RWPE1 (cell line): ENCODE data around the gene FFAR3.

ENCODE experiments used
- CTCF ChIA-PET: fragments of 350-600 bp; sonication (Branson Sonifier 250); formaldehyde crosslinking; extraction: SDS; loops from one replicate; lab custom pipeline; 2021; lab: Yijun Ruan, JAX
- POLR2A ChIA-PET: fragments of 400-600 bp; formaldehyde crosslinking; extraction: SDS; loops from one replicate; lab custom pipeline; 2020; ENCODE audit warnings: antibody characterized with exemption; ENCODE audit not compliant: low non-redundant PET; lab: Yijun Ruan, JAX
- DNase-seq: peaks from one replicate; pipeline ENCODE4 v3.0.0; 2012; ENCODE audit warnings: low spot score
- H3K27ac ChIP-seq: fragments of 450-650 bp; 2 replicates; pipeline ENCODE4 v1.5.1; 2017
- TF ChIP-seq, protein P1 (sequence below): fragments of 450-650 bp; conservative IDR thresholded peaks from 2 replicates; pipeline ENCODE4 v1.5.1; 2017; ENCODE audit warnings: low read depth, mild to moderate bottlenecking

The FFAR3 gene

DNA sequence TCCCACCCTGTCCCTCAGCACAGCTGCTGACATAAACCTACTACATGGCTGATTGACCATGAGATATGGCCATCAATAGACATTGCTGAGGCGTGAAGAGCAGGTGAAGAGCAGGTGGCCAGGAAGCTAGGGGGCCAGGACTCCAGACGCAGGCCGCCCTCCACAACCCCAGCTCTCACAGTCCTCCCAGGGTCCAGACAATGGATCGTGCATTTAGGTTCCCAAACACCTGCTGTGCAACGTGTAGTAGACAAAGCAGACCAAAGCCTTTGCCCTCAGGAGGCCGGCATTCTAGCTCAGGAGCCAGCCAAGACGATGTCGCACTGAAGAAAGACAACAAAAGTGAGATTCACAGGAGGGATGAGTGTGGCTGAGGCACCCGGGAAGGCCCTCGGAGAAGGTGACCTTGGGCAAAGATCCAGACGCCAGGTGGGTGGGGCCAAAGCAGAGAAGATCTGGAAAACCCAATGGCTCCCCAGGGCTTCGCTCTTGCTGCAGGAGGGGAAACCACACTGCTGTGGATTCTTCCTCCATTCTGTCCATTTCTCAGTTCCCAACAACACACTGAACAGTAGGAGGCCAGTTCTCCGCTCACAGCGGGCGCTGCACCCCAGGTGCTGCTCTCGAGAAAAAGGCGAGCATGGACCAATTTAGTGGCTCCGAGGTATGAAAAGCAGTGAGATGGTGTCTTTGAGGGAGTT lies 9.2 kb upstream of the FFAR3 start:
- TF ChIP-seq, protein P1, sequence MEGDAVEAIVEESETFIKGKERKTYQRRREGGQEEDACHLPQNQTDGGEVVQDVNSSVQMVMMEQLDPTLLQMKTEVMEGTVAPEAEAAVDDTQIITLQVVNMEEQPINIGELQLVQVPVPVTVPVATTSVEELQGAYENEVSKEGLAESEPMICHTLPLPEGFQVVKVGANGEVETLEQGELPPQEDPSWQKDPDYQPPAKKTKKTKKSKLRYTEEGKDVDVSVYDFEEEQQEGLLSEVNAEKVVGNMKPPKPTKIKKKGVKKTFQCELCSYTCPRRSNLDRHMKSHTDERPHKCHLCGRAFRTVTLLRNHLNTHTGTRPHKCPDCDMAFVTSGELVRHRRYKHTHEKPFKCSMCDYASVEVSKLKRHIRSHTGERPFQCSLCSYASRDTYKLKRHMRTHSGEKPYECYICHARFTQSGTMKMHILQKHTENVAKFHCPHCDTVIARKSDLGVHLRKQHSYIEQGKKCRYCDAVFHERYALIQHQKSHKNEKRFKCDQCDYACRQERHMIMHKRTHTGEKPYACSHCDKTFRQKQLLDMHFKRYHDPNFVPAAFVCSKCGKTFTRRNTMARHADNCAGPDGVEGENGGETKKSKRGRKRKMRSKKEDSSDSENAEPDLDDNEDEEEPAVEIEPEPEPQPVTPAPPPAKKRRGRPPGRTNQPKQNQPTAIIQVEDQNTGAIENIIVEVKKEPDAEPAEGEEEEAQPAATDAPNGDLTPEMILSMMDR: no peak
- DNase-seq: no peak
- ChIA-PET CTCF (interaction anchor here (1.8 kb wide), 1 partner anchor 146 kb away, joined by 8 read pairs; no protein-coding TSS in a partner anchor), POLR2A (no interaction called here)
- H3K27ac ChIP-seq: no peak overlapping the region

GRCh38 chr19:35349614-35350521 lies 8.4 kb upstream of the FFAR3 start:
- CTCF ChIA-PET: interaction anchor here (0.6 to 1.8 kb wide), 2 partner anchors 75 to 145 kb away, joined by 3 to 8 read pairs; no protein-coding TSS in a partner anchor
- POLR2A ChIA-PET: no interaction called here
- no peak for DNase-seq
- TF ChIP-seq, protein P1: no peak
- no peak overlapping the region for H3K27ac ChIP-seq

DNA sequence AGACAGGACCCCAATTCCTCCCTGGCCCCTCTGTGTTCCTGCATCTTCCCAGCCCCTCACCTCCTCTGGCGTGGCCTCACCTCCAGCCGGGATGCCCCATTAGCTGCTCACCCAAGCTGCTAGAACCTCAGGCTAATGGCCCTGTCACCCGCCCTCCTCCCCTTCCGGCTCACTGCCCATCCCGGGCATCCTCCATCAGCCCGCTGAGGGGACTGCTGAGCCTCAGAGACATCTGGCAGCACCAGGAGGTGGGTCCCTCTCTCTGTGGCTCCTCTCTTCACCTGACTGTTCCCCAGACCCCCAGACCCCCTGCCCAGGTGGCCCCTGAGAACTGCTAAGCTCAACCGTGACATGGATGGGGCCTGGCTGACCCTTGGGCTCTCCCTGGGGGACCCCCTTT lies 7.7 kb upstream of the FFAR3 start:
- TF ChIP-seq, protein P1: no peak
- H3K27ac ChIP-seq: no peak overlapping the region
- no peak for DNase-seq
- ChIA-PET CTCF (interaction anchor here (0.6 to 0.8 kb wide), 2 partner anchors 54 to 76 kb away, joined by 3 read pairs; no protein-coding TSS in a partner anchor), POLR2A (no interaction called here)

DNA sequence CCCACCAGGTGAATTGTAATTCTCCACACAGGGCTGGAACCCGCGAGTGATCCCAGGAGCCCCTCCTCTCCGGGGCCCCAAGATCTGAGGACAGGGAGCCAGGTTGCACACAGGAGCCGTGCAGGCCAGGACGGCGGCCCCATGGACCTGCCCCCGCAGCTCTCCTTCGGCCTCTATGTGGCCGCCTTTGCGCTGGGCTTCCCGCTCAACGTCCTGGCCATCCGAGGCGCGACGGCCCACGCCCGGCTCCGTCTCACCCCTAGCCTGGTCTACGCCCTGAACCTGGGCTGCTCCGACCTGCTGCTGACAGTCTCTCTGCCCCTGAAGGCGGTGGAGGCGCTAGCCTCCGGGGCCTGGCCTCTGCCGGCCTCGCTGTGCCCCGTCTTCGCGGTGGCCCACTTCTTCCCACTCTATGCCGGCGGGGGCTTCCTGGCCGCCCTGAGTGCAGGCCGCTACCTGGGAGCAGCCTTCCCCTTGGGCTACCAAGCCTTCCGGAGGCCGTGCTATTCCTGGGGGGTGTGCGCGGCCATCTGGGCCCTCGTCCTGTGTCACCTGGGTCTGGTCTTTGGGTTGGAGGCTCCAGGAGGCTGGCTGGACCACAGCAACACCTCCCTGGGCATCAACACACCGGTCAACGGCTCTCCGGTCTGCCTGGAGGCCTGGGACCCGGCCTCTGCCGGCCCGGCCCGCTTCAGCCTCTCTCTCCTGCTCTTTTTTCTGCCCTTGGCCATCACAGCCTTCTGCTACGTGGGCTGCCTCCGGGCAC lies 6.7 kb upstream of the FFAR3 start:
- TF ChIP-seq, protein P1: no peak
- DNase-seq: no peak
- POLR2A ChIA-PET: no interaction called here
- CTCF ChIA-PET: interaction anchor here (0.8 to 1.9 kb wide), 2 partner anchors 53 to 142 kb away, joined by 3 to 6 read pairs; no protein-coding TSS in a partner anchor
- H3K27ac ChIP-seq: no peak overlapping the region

- DNase-seq: no peak
- no peak overlapping the region for H3K27ac ChIP-seq
- CTCF ChIA-PET: interaction anchor here (0.6 to 2.7 kb wide), 14 partner anchors 10 to 560 kb away, joined by 3 to 52 read pairs (median 4); no protein-coding TSS in a partner anchor
- TF ChIP-seq, protein P1: no peak
- POLR2A ChIA-PET: no interaction called here
Measured at GRCh38 chr19:35352177-35352447, 6.1 kb upstream of the FFAR3 start.
